SK-N-SH (cell line): Measurements from ENCODE around the gene DCAF8.

Experiments used
- EZH2phosphoT487 ChIP-seq: fragments of 200-600 bp; sonication (generic); IDR thresholded peaks from 2 replicates; pipeline ENCODE4 v1.6.1; 2017; ENCODE audit warnings: low read depth, mixed run types, mild to moderate bottlenecking, antibody characterized with exemption, moderate library complexity, borderline replicate concordance
- SMC3 ChIP-seq: IDR thresholded peaks from 2 replicates; pipeline ENCODE4 v1.6.1; 2012; ENCODE audit warnings: low read depth, low read length, improper control_type of control experiment
- TF ChIP-seq, protein P1 (sequence below): fragments of 200-600 bp; sonication (generic); IDR thresholded peaks from 2 replicates; pipeline ENCODE4 v1.6.1; 2017; ENCODE audit warnings: antibody characterized with exemption, mild to moderate bottlenecking, moderate library complexity
- TF ChIP-seq, protein P2 (sequence below): IDR thresholded peaks from 2 replicates; pipeline ENCODE4 v1.6.1; 2012; ENCODE audit warnings: mild to moderate bottlenecking, low read depth, low read length, moderate library complexity
- TF ChIP-seq, protein P3 (sequence below): fragments of 150-350 bp; IDR thresholded peaks from 2 replicates; pipeline ENCODE4 v1.6.1; 2017; ENCODE audit warnings: antibody characterized with exemption, low read length, low read depth, borderline replicate concordance

DNA sequence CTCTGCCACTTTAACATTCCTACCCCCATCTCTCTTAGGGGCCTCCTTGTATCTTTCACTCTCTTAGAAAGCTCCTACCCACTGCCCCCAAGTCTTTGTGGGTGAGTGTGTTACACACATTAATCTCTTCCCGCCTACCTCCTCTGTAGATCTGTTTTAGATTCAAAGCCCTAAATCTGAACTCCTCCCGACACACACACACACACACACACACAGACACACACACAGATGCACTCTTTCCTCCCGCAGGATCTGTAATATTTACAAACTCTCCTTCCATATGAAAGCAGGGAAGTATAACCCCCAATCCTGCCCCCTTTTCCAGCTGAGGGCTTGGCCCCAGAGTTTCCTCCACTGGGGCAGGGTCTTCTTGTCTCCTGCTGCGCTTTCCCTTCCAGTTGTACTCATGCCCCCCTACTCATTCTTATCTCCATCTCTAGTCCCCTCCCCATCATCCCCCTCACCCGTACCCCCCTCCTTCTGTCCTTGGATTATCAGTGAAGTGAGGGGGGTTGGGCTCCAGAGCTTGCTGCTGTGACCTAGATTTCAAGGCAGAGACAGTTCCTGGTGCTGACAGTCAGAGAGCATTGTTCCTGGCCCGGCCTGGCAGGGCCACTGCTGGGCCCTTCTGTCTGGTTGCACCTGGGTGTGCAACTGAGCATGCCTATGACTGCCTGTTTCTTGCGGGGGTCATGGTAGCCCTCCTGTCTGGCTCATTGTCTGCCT is 52.9 kb downstream of the DCAF8 start:
- TF ChIP-seq, protein P1, sequence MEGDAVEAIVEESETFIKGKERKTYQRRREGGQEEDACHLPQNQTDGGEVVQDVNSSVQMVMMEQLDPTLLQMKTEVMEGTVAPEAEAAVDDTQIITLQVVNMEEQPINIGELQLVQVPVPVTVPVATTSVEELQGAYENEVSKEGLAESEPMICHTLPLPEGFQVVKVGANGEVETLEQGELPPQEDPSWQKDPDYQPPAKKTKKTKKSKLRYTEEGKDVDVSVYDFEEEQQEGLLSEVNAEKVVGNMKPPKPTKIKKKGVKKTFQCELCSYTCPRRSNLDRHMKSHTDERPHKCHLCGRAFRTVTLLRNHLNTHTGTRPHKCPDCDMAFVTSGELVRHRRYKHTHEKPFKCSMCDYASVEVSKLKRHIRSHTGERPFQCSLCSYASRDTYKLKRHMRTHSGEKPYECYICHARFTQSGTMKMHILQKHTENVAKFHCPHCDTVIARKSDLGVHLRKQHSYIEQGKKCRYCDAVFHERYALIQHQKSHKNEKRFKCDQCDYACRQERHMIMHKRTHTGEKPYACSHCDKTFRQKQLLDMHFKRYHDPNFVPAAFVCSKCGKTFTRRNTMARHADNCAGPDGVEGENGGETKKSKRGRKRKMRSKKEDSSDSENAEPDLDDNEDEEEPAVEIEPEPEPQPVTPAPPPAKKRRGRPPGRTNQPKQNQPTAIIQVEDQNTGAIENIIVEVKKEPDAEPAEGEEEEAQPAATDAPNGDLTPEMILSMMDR: no peak
- TF ChIP-seq SMC3 (no peak), EZH2phosphoT487 (no peak)
- TF ChIP-seq, protein P2, sequence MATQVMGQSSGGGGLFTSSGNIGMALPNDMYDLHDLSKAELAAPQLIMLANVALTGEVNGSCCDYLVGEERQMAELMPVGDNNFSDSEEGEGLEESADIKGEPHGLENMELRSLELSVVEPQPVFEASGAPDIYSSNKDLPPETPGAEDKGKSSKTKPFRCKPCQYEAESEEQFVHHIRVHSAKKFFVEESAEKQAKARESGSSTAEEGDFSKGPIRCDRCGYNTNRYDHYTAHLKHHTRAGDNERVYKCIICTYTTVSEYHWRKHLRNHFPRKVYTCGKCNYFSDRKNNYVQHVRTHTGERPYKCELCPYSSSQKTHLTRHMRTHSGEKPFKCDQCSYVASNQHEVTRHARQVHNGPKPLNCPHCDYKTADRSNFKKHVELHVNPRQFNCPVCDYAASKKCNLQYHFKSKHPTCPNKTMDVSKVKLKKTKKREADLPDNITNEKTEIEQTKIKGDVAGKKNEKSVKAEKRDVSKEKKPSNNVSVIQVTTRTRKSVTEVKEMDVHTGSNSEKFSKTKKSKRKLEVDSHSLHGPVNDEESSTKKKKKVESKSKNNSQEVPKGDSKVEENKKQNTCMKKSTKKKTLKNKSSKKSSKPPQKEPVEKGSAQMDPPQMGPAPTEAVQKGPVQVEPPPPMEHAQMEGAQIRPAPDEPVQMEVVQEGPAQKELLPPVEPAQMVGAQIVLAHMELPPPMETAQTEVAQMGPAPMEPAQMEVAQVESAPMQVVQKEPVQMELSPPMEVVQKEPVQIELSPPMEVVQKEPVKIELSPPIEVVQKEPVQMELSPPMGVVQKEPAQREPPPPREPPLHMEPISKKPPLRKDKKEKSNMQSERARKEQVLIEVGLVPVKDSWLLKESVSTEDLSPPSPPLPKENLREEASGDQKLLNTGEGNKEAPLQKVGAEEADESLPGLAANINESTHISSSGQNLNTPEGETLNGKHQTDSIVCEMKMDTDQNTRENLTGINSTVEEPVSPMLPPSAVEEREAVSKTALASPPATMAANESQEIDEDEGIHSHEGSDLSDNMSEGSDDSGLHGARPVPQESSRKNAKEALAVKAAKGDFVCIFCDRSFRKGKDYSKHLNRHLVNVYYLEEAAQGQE: no peak
- TF ChIP-seq, protein P3, sequence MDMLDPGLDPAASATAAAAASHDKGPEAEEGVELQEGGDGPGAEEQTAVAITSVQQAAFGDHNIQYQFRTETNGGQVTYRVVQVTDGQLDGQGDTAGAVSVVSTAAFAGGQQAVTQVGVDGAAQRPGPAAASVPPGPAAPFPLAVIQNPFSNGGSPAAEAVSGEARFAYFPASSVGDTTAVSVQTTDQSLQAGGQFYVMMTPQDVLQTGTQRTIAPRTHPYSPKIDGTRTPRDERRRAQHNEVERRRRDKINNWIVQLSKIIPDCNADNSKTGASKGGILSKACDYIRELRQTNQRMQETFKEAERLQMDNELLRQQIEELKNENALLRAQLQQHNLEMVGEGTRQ: no peak
